IMR-90 (cell line): ENCODE data around the gene SYN1. TPM values are rescaled to one million over a fixed set of nuclear protein-coding genes. Genes with fewer than 3 reads are reported as not detected.

ENCODE experiments used
- ATAC-seq: fragments of 200-7000 bp; cut with Tn5 transposase; 2 replicates; pipeline ENCODE4 v1.9.1; 2020; ENCODE audit warnings: low read depth, mild to moderate bottlenecking, moderate library complexity
- BruUV-seq: library from RNA; stranded (reverse); fragments of 400-500 nt; replicated peaks from 2 replicates; lab custom pipeline; 2021; lab: Mats Ljungman, UMichigan
- CTCF ChIA-PET: fragments of 300-600 bp; formaldehyde crosslinking; extraction: SDS; loops from one replicate; lab custom pipeline; 2021; ENCODE audit warnings: antibody characterized with exemption; lab: Yijun Ruan, JAX
- POLR2A ChIA-PET: fragments of 300-600 bp; sonication (Branson Sonifier 250); formaldehyde crosslinking; loops from one replicate; lab custom pipeline; 2022; ENCODE audit warnings: antibody characterized with exemption; ENCODE audit not compliant: unreplicated experiment; lab: Charles Lee
- DNase-seq: peaks from one replicate; pipeline ENCODE4 v3.0.0; 2013
- H2AFZ ChIP-seq: replicated peaks from 2 replicates; pipeline ENCODE3; 2013; ENCODE audit warnings: low read length, mild to moderate bottlenecking; ENCODE audit not compliant: poor library complexity
- H2AK5ac ChIP-seq: 2 replicates; pipeline ENCODE4 v1.6.1; 2013; ENCODE audit warnings: low read depth, low read length, inconsistent platforms
- H2AK9ac ChIP-seq: replicated peaks from 2 replicates; pipeline ENCODE3; 2013; ENCODE audit warnings: mild to moderate bottlenecking, low read depth, low read length, moderate library complexity; ENCODE audit not compliant: poor library complexity
- H2BK120ac ChIP-seq: 2 replicates; pipeline ENCODE4 v1.6.1; 2013; ENCODE audit warnings: low read depth, low read length, inconsistent platforms
- H2BK15ac ChIP-seq: 3 replicates; pipeline ENCODE4 v1.6.1; 2013; ENCODE audit warnings: low read depth, low read length, inconsistent platforms
- H2BK20ac ChIP-seq: 2 replicates; pipeline ENCODE4 v1.6.1; 2013; ENCODE audit warnings: low read depth, mild to moderate bottlenecking, inconsistent platforms, low read length, moderate library complexity
- H2BK5ac ChIP-seq: 2 replicates; pipeline ENCODE4 v1.6.1; 2013; ENCODE audit warnings: mild to moderate bottlenecking, low read depth, low read length, inconsistent platforms; ENCODE audit not compliant: poor library complexity, severe bottlenecking
- H3K14ac ChIP-seq: replicated peaks from 2 replicates; pipeline ENCODE4 v1.6.1; 2013; ENCODE audit warnings: low read depth, low read length, inconsistent platforms
- H3K18ac ChIP-seq: 2 replicates; pipeline ENCODE4 v1.6.1; 2013; ENCODE audit warnings: low read depth, low read length, control low read depth
- H3K23ac ChIP-seq: 2 replicates; pipeline ENCODE4 v1.6.1; 2013; ENCODE audit warnings: low read depth, low read length, inconsistent platforms
- H3K27ac ChIP-seq: 2 replicates; pipeline ENCODE4 v1.5.1; 2013; ENCODE audit warnings: mild to moderate bottlenecking, control low read depth, low read length; ENCODE audit not compliant: insufficient read depth
- H3K27me3 ChIP-seq: 2 replicates; pipeline ENCODE4 v1.6.1; 2013; ENCODE audit warnings: low read length; ENCODE audit not compliant: control insufficient read depth, insufficient read depth
- H3K36me3 ChIP-seq: 2 replicates; pipeline ENCODE4 v1.6.1; 2013; ENCODE audit warnings: low read length, mixed read lengths; ENCODE audit not compliant: control insufficient read depth, insufficient read depth
- H3K4ac ChIP-seq: 2 replicates; pipeline ENCODE4 v1.6.1; 2013; ENCODE audit warnings: low read depth, low read length, inconsistent platforms
- H3K4me1 ChIP-seq: 2 replicates; pipeline ENCODE4 v1.6.1; 2013; ENCODE audit warnings: low read length, mixed read lengths; ENCODE audit not compliant: control insufficient read depth, insufficient read depth
- H3K4me2 ChIP-seq: 2 replicates; pipeline ENCODE4 v1.6.1; 2013; ENCODE audit warnings: low read depth, mild to moderate bottlenecking, control low read depth, low read length, moderate library complexity
- H3K4me3 ChIP-seq: 2 replicates; pipeline ENCODE4 v1.5.1; 2013; ENCODE audit warnings: low read depth, mild to moderate bottlenecking, control low read depth, low read length, moderate library complexity; ENCODE audit not compliant: insufficient read depth
- H3K56ac ChIP-seq: 2 replicates; pipeline ENCODE4 v1.6.1; 2013; ENCODE audit warnings: low read length, inconsistent platforms; ENCODE audit not compliant: insufficient read depth; ENCODE audit errors: extremely low read depth
- H3K79me1 ChIP-seq, 2 experiments: 2 replicates each; pipeline ENCODE4 v1.6.1; 2013; ENCODE audit warnings: low read length in 2 of 2, inconsistent platforms in 1 of 2, low read depth in 1 of 2
- H3K9ac ChIP-seq: 2 replicates; pipeline ENCODE4 v1.6.1; 2013; ENCODE audit warnings: low read depth, low read length, control low read depth
- H3K9me1 ChIP-seq: 2 replicates; pipeline ENCODE4 v1.6.1; 2013; ENCODE audit warnings: low read length, inconsistent platforms; ENCODE audit not compliant: insufficient read depth
- H3K9me3 ChIP-seq: 2 replicates; pipeline ENCODE4 v1.6.1; 2013; ENCODE audit warnings: low read length; ENCODE audit not compliant: control insufficient read depth, insufficient read depth
- H4K20me1 ChIP-seq: 2 replicates; pipeline ENCODE4 v1.6.1; 2013; ENCODE audit warnings: low read length, inconsistent platforms; ENCODE audit not compliant: insufficient read depth
- H4K5ac ChIP-seq: 2 replicates; pipeline ENCODE4 v1.6.1; 2013; ENCODE audit warnings: mild to moderate bottlenecking, low read depth, low read length, control low read depth
- H4K8ac ChIP-seq, 2 experiments: 2 replicates each; pipeline ENCODE4 v1.6.1; 2013; ENCODE audit warnings: low read depth in 2 of 2, low read length in 2 of 2, control low read depth in 1 of 2, inconsistent platforms in 1 of 2
- H4K91ac ChIP-seq: 2 replicates; pipeline ENCODE4 v1.6.1; 2013; ENCODE audit warnings: low read depth, low read length, inconsistent platforms; ENCODE audit not compliant: insufficient read depth
- BHLHE40 ChIP-seq: fragments of 150-350 bp; IDR thresholded peaks from 2 replicates; pipeline ENCODE4 v1.6.1; 2016; ENCODE audit warnings: mild to moderate bottlenecking, low read depth, low read length
- CEBPB ChIP-seq: IDR thresholded peaks from 2 replicates; pipeline ENCODE4 v1.6.1; 2012; ENCODE audit warnings: low read depth, low read length, improper control_type of control experiment
- CHD1 ChIP-seq: IDR thresholded peaks from 2 replicates; pipeline ENCODE4 v1.6.1; 2012; ENCODE audit warnings: low read depth, low read length, improper control_type of control experiment
- CTCF ChIP-seq: conservative IDR thresholded peaks from 2 replicates; pipeline ENCODE4 v1.5.1; 2012; ENCODE audit warnings: mild to moderate bottlenecking, low read depth, low read length, improper control_type of control experiment
- FOS ChIP-seq: fragments of 150-350 bp; IDR thresholded peaks from 2 replicates; pipeline ENCODE4 v1.6.1; 2016; ENCODE audit warnings: low read depth, low read length
- MAFK ChIP-seq: IDR thresholded peaks from 2 replicates; pipeline ENCODE4 v1.6.1; 2012; ENCODE audit warnings: low read depth, low read length, improper control_type of control experiment
- MAZ ChIP-seq: IDR thresholded peaks from 2 replicates; pipeline ENCODE4 v1.6.1; 2012; ENCODE audit warnings: low read depth, mild to moderate bottlenecking, low read length, improper control_type of control experiment, moderate library complexity, borderline replicate concordance
- MXI1 ChIP-seq: IDR thresholded peaks from 2 replicates; pipeline ENCODE4 v1.6.1; 2012; ENCODE audit warnings: low read depth, mild to moderate bottlenecking, low read length, moderate library complexity, borderline replicate concordance
- NFE2L2 ChIP-seq: fragments of 150-350 bp; IDR thresholded peaks from 2 replicates; pipeline ENCODE4 v1.6.1; 2016; ENCODE audit warnings: low read depth, mild to moderate bottlenecking, low read length
- POLR2A ChIP-seq: IDR thresholded peaks from 2 replicates; pipeline ENCODE4 v1.6.1; 2012; ENCODE audit warnings: mild to moderate bottlenecking, low read depth, low read length
- RAD21 ChIP-seq: IDR thresholded peaks from 2 replicates; pipeline ENCODE4 v1.6.1; 2012; ENCODE audit warnings: low read length, improper control_type of control experiment
- RCOR1 ChIP-seq: IDR thresholded peaks from 2 replicates; pipeline ENCODE4 v1.6.1; 2012; ENCODE audit warnings: mild to moderate bottlenecking, low read length, improper control_type of control experiment; ENCODE audit not compliant: insufficient replicate concordance
- RFX5 ChIP-seq: IDR thresholded peaks from 2 replicates; pipeline ENCODE4 v1.8.0; 2012; ENCODE audit warnings: low read depth, mild to moderate bottlenecking, low read length, moderate library complexity
- SMC3 ChIP-seq: fragments of 150-350 bp; IDR thresholded peaks from 2 replicates; pipeline ENCODE4 v1.6.1; 2016; ENCODE audit warnings: low read depth, mild to moderate bottlenecking, antibody characterized with exemption, low read length, moderate library complexity
- USF2 ChIP-seq: fragments of 150-350 bp; IDR thresholded peaks from 2 replicates; pipeline ENCODE4 v1.6.1; 2017; ENCODE audit warnings: mild to moderate bottlenecking, antibody characterized with exemption, low read length, low read depth
- dilution Hi-C: fragments of 300-500 bp; cut with HindIII; formaldehyde crosslinking; loops from one replicate; pipeline ENCODE4 v1.14.3; 2018; ENCODE audit warnings: low sequenced_read_pairs; ENCODE audit not compliant: unreplicated experiment
- in situ Hi-C: fragments of 300-500 bp; cut with MboI; formaldehyde crosslinking; loops from 3 replicates; pipeline ENCODE4 v1.14.3; 2019; ENCODE audit warnings: low sequenced_read_pairs, inconsistent platforms, mixed read lengths
- intact Hi-C: fragments of 100-400 bp; cut with micrococcal nuclease; formaldehyde crosslinking; loops from 2 replicates; pipeline ENCODE4 v1.10.0; 2022
- polyA plus RNA-seq, 3 experiments: library from polyadenylated mRNA; depleted of rRNA; stranded (reverse); fragments of >200 nt; gene quantifications; 2 replicates each; pipeline ENCODE4 v1.2.3, GENCODE V29; 2012; ENCODE audit warnings: low replicate concordance in 1 of 3
- total RNA-seq: library from RNA; depleted of rRNA; stranded (reverse); fragments of >200 nt; gene quantifications from 2 replicates; pipeline ENCODE4 v1.2.3, GENCODE V29; 2012
- TF ChIP-seq, protein P1 (sequence below): fragments of 150-350 bp; IDR thresholded peaks from 2 replicates; pipeline ENCODE4 v1.6.1; 2016; ENCODE audit warnings: low read depth, mild to moderate bottlenecking, low read length, moderate library complexity, borderline replicate concordance

The SYN1 gene
- total and polyA plus RNA-seq, 2 of the 4 experiments (the other 2 are of a cell fraction), result under 0.01 to 0.56 TPM

DNA sequence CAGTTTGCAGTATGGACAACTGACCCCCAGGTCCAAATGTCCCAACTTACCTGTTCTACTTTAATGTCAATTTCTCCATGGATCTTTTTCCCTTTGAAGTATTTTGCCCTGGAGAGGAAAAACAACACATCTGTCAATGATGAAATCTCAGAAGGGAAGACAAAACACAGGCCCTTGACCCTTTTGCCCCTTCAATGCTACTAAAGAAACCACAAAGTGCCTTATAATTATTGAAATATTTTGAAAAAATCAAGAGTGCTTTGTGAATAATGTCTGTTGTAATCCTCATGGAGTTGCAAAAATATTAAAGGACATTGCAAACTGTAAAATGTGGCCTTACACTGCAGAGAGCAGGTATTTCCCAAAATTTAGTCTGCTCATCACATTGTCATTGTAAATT lies 12.6 kb downstream of the SYN1 start:
- no peaks in the 10 kb centered on the region for H3K36me3 ChIP-seq
- TF ChIP-seq MXI1, result no peak
- TF ChIP-seq POLR2A, result no peak
- TF ChIP-seq MAZ, result no peak
- TF ChIP-seq SMC3, result no peak
- TF ChIP-seq RCOR1, result no peak
- TF ChIP-seq CTCF, result no peak
- no peak for TF ChIP-seq CHD1
- TF ChIP-seq RFX5, result no peak
- TF ChIP-seq BHLHE40, result no peak
- TF ChIP-seq USF2, result no peak
- TF ChIP-seq RAD21, result no peak
- TF ChIP-seq CEBPB, result no peak
- TF ChIP-seq, protein P1, sequence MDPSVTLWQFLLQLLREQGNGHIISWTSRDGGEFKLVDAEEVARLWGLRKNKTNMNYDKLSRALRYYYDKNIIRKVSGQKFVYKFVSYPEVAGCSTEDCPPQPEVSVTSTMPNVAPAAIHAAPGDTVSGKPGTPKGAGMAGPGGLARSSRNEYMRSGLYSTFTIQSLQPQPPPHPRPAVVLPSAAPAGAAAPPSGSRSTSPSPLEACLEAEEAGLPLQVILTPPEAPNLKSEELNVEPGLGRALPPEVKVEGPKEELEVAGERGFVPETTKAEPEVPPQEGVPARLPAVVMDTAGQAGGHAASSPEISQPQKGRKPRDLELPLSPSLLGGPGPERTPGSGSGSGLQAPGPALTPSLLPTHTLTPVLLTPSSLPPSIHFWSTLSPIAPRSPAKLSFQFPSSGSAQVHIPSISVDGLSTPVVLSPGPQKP, result no peak
- no peak for TF ChIP-seq NFE2L2
- no peak for TF ChIP-seq MAFK
- TF ChIP-seq FOS, result no peak
- POLR2A ChIA-PET, result no interaction called here
- CTCF ChIA-PET, result no interaction called here
- no peak overlapping the region for H3K4ac ChIP-seq
- no peak overlapping the region for H3K56ac ChIP-seq
- no TSS peak for BruUV-seq
- H2BK120ac ChIP-seq, result no peak overlapping the region
- no peaks in the 10 kb centered on the region for H3K79me1 ChIP-seq
- DNase-seq, result no peak
- dilution Hi-C loops, result no loop called here
- no peak overlapping the region for H2AK9ac ChIP-seq
- no peaks in the 10 kb centered on the region for H3K9me1 ChIP-seq
- H2BK5ac ChIP-seq, result no peak overlapping the region
- H4K5ac ChIP-seq, result no peak overlapping the region
- no peak overlapping the region for H3K9ac ChIP-seq
- ATAC-seq, result no peak
- H3K4me1 ChIP-seq, result no peaks in the 10 kb centered on the region
- H4K20me1 ChIP-seq, result no peaks in the 10 kb centered on the region; the same call in 1 of the 2 replicates
- in situ Hi-C loops, result no loop called here
- H3K23ac ChIP-seq, result no peak overlapping the region
- no peak overlapping the region for H3K14ac ChIP-seq
- no peak overlapping the region for H2BK20ac ChIP-seq
- no peak overlapping the region for H3K4me3 ChIP-seq
- no peak overlapping the region for H3K4me2 ChIP-seq
- no peaks in the 10 kb centered on the region for H3K9me3 ChIP-seq
- H2AK5ac ChIP-seq, result no peak overlapping the region
- H2BK15ac ChIP-seq, result no peak overlapping the region
- H2AFZ ChIP-seq, result no peak overlapping the region
- H3K18ac ChIP-seq, result no peak overlapping the region
- H4K91ac ChIP-seq, result no peak overlapping the region
- H3K27me3 ChIP-seq, result peaks cover 9% of the 10 kb centered on the region; the same call in 1 of the 2 replicates
- no peak overlapping the region for H3K27ac ChIP-seq
- H4K8ac ChIP-seq, result no peak overlapping the region
- intact Hi-C loops, result no loop called here
